ENCODE results near the gene PSMB5.

The PSMB5 gene

GRCh38 chr14:22991852-22992251 lies 42.8 kb downstream of the PSMB5 start:
- Histone ChIP-seq H3K36me3 (ENCODE audit: control insufficient read depth, insufficient read depth, low read length) (no peaks in the 10 kb centered on the region), H3K27me3 (ENCODE audit: control insufficient read depth, insufficient read depth, low read length, poor library complexity, severe bottlenecking) (no peaks in the 10 kb centered on the region), H3K4me3 (ENCODE audit: insufficient read depth, low read depth, low read length) (no peak overlapping the region), H3K9me3 (ENCODE audit: control insufficient read depth, low read length) (no peaks in the 10 kb centered on the region), H3K4me1 (ENCODE audit: control insufficient read depth, insufficient read depth, low read length) (peaks cover 9% of the 10 kb centered on the region), H3K27ac (ENCODE audit: insufficient read depth, low read depth, low read length, poor library complexity, severe bottlenecking) (no peak overlapping the region)
- 89 to 95% methylated on average over 8 of the region's 8 CpGs for WGBS, 2 experiments

- H3K4me1 ChIP-seq (ENCODE audit: control insufficient read depth, insufficient read depth, low read length) = no peaks in the 10 kb centered on the region
- H3K27ac ChIP-seq (ENCODE audit: insufficient read depth, low read depth, low read length, poor library complexity, severe bottlenecking) = no peak overlapping the region
- no peaks in the 10 kb centered on the region for H3K9me3 ChIP-seq (ENCODE audit: control insufficient read depth, low read length)
- WGBS, 2 experiments = 92 to 95% methylated on average over 8 of the region's 8 CpGs
- no peak overlapping the region for H3K4me3 ChIP-seq (ENCODE audit: insufficient read depth, low read depth, low read length)
- no peaks in the 10 kb centered on the region for H3K27me3 ChIP-seq (ENCODE audit: control insufficient read depth, insufficient read depth, low read length, poor library complexity, severe bottlenecking)
- no peaks in the 10 kb centered on the region for H3K36me3 ChIP-seq (ENCODE audit: control insufficient read depth, insufficient read depth, low read length)
Measured at GRCh38 chr14:22987291-22987690, 47.4 kb downstream of the PSMB5 start.

DNA sequence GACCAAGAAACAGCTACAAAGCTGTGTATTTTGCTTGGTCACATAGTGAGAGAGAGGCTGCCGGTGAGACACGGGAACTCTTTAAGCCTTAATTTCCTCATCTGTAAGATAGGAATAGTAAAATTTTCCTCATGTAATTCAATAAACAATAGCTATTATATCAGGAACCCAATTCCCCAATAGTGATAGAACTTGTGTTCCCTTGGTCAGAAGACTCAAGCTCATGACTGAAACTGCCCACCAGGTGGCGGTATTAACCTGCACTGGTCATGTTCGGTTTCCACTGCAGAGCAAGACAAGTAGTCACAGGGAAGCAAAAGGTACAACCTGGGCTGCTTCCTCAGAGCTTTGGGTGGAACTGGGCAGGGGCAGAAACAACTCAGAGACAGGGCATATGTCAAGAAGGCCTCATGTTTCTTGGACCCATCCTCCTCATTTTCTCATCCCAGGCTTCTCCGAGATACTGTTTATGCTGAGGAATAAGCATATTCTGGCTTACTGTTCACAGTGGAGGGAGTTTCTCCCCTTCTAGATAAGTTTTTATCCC lies 48.1 kb downstream of the PSMB5 start:
- WGBS, 2 experiments = 23 to 36% methylated on average over 3 to 5 of the region's 5 CpGs
- no peak overlapping the region for H3K4me3 ChIP-seq (ENCODE audit: insufficient read depth, low read depth, low read length)

GRCh38 chr14:22985894-22986507 lies 48.7 kb downstream of the PSMB5 start:
- no peaks in the 10 kb centered on the region for H3K36me3 ChIP-seq (ENCODE audit: control insufficient read depth, insufficient read depth, low read length)

More for the DNA sequence above, 48.1 kb downstream of the PSMB5 start:
- Histone ChIP-seq H3K9me3 (ENCODE audit: control insufficient read depth, low read length) (no peaks in the 10 kb centered on the region), H3K36me3 (ENCODE audit: control insufficient read depth, insufficient read depth, low read length) (no peaks in the 10 kb centered on the region), H3K27ac (ENCODE audit: insufficient read depth, low read depth, low read length, poor library complexity, severe bottlenecking) (no peak overlapping the region), H3K4me1 (ENCODE audit: control insufficient read depth, insufficient read depth, low read length) (no peaks in the 10 kb centered on the region), H3K27me3 (ENCODE audit: control insufficient read depth, insufficient read depth, low read length, poor library complexity, severe bottlenecking) (no peaks in the 10 kb centered on the region)

GRCh38 chr14:22984959-22985658 lies 49.6 kb downstream of the PSMB5 start:
- Histone ChIP-seq H3K27ac (ENCODE audit: insufficient read depth, low read depth, low read length, poor library complexity, severe bottlenecking) (no peak overlapping the region), H3K4me3 (ENCODE audit: insufficient read depth, low read depth, low read length) (no peak overlapping the region), H3K27me3 (ENCODE audit: control insufficient read depth, insufficient read depth, low read length, poor library complexity, severe bottlenecking) (no peaks in the 10 kb centered on the region), H3K9me3 (ENCODE audit: control insufficient read depth, low read length) (no peaks in the 10 kb centered on the region), H3K4me1 (ENCODE audit: control insufficient read depth, insufficient read depth, low read length) (no peaks in the 10 kb centered on the region), H3K36me3 (ENCODE audit: control insufficient read depth, insufficient read depth, low read length) (peaks cover 3% of the 10 kb centered on the region)
- WGBS, 2 experiments = 94 to 96% methylated on average over 6 of the region's 6 CpGs

More at GRCh38 chr14:22985894-22986507, 48.7 kb downstream of the PSMB5 start:
- no peak overlapping the region for H3K27ac ChIP-seq (ENCODE audit: insufficient read depth, low read depth, low read length, poor library complexity, severe bottlenecking)
- H3K4me3 ChIP-seq (ENCODE audit: insufficient read depth, low read depth, low read length) = no peak overlapping the region
- WGBS, 2 experiments = 59 to 77% methylated on average over 2 of the region's 2 CpGs
- H3K9me3 ChIP-seq (ENCODE audit: control insufficient read depth, low read length) = no peaks in the 10 kb centered on the region
- no peaks in the 10 kb centered on the region for H3K27me3 ChIP-seq (ENCODE audit: control insufficient read depth, insufficient read depth, low read length, poor library complexity, severe bottlenecking)
- no peaks in the 10 kb centered on the region for H3K4me1 ChIP-seq (ENCODE audit: control insufficient read depth, insufficient read depth, low read length)

GRCh38 chr14:22982477-22983245 lies 52.0 kb downstream of the PSMB5 start, which contains the start of gene AJUBA:
TSS of gene AJUBA (minus strand) at chr14:22982551. CDS start at chr14:22982266, 285 bp downstream.
- peak within 1 kb of the TSS; percentile 89 for H3K27ac ChIP-seq (ENCODE audit: insufficient read depth, low read depth, low read length, poor library complexity, severe bottlenecking)
- WGBS, 2 experiments = 1 to 2% methylated on average over 48 of the region's 48 CpGs
- H3K4me3 ChIP-seq (ENCODE audit: insufficient read depth, low read depth, low read length) = peak within 1 kb of the TSS; percentile 98
- no peaks in the 10 kb centered on the region for H3K27me3 ChIP-seq (ENCODE audit: control insufficient read depth, insufficient read depth, low read length, poor library complexity, severe bottlenecking)
- peaks cover 14% of the 10 kb centered on the region for H3K4me1 ChIP-seq (ENCODE audit: control insufficient read depth, insufficient read depth, low read length)
- no peaks in the 10 kb centered on the region for H3K9me3 ChIP-seq (ENCODE audit: control insufficient read depth, low read length)
- H3K36me3 ChIP-seq (ENCODE audit: control insufficient read depth, insufficient read depth, low read length) = peaks cover 15% of the 10 kb centered on the region

DNA sequence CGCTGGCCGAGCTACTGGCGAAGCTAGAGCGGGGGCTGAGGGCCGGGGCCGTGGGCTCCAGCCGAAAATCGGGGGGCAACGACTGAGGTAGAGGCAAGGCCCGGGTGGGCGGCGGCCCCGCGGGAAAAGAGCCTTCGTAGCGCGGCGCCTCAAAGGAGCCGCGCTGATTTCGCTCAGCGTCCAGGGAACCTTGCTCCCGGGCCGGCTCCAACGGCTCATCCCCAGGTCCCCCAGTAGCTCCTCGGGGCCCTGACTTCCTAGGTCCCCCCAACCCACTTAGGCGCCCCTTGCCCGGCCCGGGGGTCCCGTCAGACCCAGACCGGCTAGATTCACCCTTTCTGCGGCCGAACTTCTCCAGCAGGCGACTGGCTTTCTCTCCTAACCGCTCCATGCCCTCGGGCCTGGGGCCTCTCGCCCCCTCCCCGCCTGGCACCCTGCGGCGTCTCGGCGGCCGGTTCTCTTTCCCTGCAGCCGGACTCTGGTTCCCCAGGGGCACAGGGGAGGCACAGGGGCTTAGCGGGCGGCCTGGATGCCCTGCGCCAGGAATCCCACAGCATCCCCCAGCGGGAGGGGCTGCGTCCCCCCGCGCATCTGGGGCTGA lies 52.7 kb downstream of the PSMB5 start:
- H3K9me3 ChIP-seq (ENCODE audit: control insufficient read depth, low read length) = no peaks in the 10 kb centered on the region
- H3K27ac ChIP-seq (ENCODE audit: insufficient read depth, low read depth, low read length, poor library complexity, severe bottlenecking) = peak overlapping the region; percentile 89
- H3K36me3 ChIP-seq (ENCODE audit: control insufficient read depth, insufficient read depth, low read length) = peaks cover 15% of the 10 kb centered on the region
- H3K4me3 ChIP-seq (ENCODE audit: insufficient read depth, low read depth, low read length) = peak overlapping the region; percentile 98
- no peaks in the 10 kb centered on the region for H3K27me3 ChIP-seq (ENCODE audit: control insufficient read depth, insufficient read depth, low read length, poor library complexity, severe bottlenecking)
- 0% methylated on average over 51 of the region's 51 CpGs for WGBS, 2 experiments
- peaks cover 20% of the 10 kb centered on the region for H3K4me1 ChIP-seq (ENCODE audit: control insufficient read depth, insufficient read depth, low read length)

- peak overlapping the region; percentile 53 for H3K27ac ChIP-seq (ENCODE audit: insufficient read depth, low read depth, low read length, poor library complexity, severe bottlenecking)
- WGBS, 2 experiments = 0 to 1% methylated on average over 76 of the region's 76 CpGs
- H3K9me3 ChIP-seq (ENCODE audit: control insufficient read depth, low read length) = no peaks in the 10 kb centered on the region
- H3K4me1 ChIP-seq (ENCODE audit: control insufficient read depth, insufficient read depth, low read length) = peaks cover 27% of the 10 kb centered on the region
- no peaks in the 10 kb centered on the region for H3K27me3 ChIP-seq (ENCODE audit: control insufficient read depth, insufficient read depth, low read length, poor library complexity, severe bottlenecking)
- peak overlapping the region; percentile 98 for H3K4me3 ChIP-seq (ENCODE audit: insufficient read depth, low read depth, low read length)
- H3K36me3 ChIP-seq (ENCODE audit: control insufficient read depth, insufficient read depth, low read length) = peaks cover 17% of the 10 kb centered on the region
Measured at GRCh38 chr14:22981090-22981875, 53.4 kb downstream of the PSMB5 start.

DNA sequence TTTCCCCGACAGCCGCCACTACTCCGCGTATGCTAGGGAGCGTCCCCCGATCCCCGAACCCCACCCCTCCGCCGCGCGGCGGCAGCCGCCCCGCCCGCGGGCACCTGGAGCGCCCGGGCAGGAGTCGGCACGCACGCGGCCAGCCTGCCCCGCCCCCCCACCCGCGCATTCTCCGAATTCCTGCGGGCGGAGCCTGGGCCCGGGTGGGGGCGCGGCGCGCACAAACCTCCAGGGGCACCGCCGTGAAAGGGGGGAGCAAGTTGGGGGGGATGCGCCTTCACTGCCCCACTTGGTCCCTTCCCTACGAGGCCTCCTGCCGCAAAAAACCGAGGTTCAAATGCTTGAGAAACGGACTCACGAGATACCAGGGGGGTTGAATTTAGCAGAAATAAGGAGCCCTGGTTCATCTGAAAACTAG lies 54.0 kb downstream of the PSMB5 start:
- Histone ChIP-seq H3K27me3 (ENCODE audit: control insufficient read depth, insufficient read depth, low read length, poor library complexity, severe bottlenecking) (no peaks in the 10 kb centered on the region), H3K36me3 (ENCODE audit: control insufficient read depth, insufficient read depth, low read length) (peaks cover 18% of the 10 kb centered on the region), H3K4me1 (ENCODE audit: control insufficient read depth, insufficient read depth, low read length) (peaks cover 31% of the 10 kb centered on the region), H3K27ac (ENCODE audit: insufficient read depth, low read depth, low read length, poor library complexity, severe bottlenecking) (peak overlapping the region; percentile 53), H3K9me3 (ENCODE audit: control insufficient read depth, low read length) (no peaks in the 10 kb centered on the region), H3K4me3 (ENCODE audit: insufficient read depth, low read depth, low read length) (peak overlapping the region; percentile 98)
- WGBS, 2 experiments = 0% methylated on average over 41 of the region's 41 CpGs

Measured in ectodermal cell (in vitro differentiated cells).